ENCODE results near the gene RUNX3. TPM values are rescaled to one million over a fixed set of nuclear protein-coding genes. Genes with fewer than 3 reads are reported as not detected.

RUNX3 gene
- total and polyA plus RNA-seq, 2 donors (not counting 1 experiment from before 2014, with no cell fraction given) = 0.48 to 0.66 TPM

DNA sequence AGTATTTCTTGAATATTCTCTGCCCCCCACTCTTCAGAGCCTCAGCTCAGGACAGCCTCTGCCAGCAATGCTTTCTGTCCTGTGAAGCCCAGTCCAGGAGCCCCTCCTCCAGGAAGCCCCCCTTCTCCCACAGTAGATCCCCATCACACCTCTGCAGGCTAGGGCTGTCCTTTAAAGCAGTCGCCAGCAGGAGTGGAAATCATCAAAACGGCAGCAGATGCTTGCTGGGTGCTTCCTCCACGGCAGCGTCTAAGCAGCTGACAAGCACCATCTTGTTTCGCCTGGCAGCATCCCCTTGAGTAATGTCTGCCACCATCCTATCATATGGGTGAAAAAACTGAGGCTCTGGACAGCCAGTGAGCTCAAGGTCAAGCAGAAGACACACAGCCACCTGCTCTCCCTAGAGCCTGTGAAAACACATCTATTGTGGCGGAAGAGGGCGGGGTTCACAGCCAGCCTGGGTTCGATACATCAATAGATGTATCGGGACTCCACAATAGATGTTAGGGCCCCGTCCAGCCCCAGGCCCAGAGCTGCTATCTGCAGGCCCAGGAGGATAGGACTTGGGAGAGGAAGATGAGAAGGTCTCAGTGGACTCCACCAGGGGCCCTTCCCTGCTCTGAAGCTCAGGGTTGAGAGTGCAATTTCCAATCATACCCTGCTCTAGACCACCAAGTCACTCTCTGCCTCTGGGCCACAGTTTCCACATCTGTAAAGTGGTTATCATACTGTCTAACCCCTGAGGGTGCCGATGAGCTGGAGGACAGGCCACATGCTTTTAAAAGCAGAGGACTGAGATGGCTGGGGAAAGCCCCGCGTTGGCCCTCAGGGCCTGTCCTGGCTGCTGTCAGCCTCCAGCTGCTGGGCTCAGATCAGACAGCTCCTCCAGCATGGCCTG lies 17.5 kb downstream of the RUNX3 start:
- Histone ChIP-seq H3K9me3 (ENCODE audit: control insufficient read depth, insufficient read depth, low read depth, low read length) (no peaks in the 10 kb centered on the region), H3K27ac (ENCODE audit: insufficient read depth, low read length) (no peak overlapping the region), H3K27me3 (ENCODE audit: control insufficient read depth, insufficient read depth, low read length) (no peaks in the 10 kb centered on the region), H2AFZ (ENCODE audit: low read length) (no peak overlapping the region), H3K36me3 (ENCODE audit: control insufficient read depth, insufficient read depth, low read length) (no peaks in the 10 kb centered on the region), H3K4me1 (ENCODE audit: control insufficient read depth, extremely low read depth, insufficient read depth, low read length) (peaks cover 5% of the 10 kb centered on the region), H3K4me2 (ENCODE audit: extremely low read depth, insufficient read depth, low read length) (no peak overlapping the region), H3K9ac (ENCODE audit: insufficient read depth, low read length) (no peak overlapping the region), H3K4me3 (replicated peaks in 1 of 4; ENCODE audit: control extremely low read depth in 1 of 4, insufficient read depth in 1 of 4, low read depth in 3 of 4, low read length in 4 of 4) (no peak overlapping the region), H4K20me1 (ENCODE audit: control insufficient read depth, extremely low read depth, insufficient read depth, low read length) (no peaks in the 10 kb centered on the region), H3K79me2 (ENCODE audit: control insufficient read depth, insufficient read depth, low read length) (no peaks in the 10 kb centered on the region)
- DNase-seq (ENCODE audit: low read depth in 2 of 2) = no peak
- TF ChIP-seq EZH2 (IDR thresholded peaks at IDR 0.05; ENCODE audit: low read length, missing control alignments) = no peak
- TF ChIP-seq, protein P1, sequence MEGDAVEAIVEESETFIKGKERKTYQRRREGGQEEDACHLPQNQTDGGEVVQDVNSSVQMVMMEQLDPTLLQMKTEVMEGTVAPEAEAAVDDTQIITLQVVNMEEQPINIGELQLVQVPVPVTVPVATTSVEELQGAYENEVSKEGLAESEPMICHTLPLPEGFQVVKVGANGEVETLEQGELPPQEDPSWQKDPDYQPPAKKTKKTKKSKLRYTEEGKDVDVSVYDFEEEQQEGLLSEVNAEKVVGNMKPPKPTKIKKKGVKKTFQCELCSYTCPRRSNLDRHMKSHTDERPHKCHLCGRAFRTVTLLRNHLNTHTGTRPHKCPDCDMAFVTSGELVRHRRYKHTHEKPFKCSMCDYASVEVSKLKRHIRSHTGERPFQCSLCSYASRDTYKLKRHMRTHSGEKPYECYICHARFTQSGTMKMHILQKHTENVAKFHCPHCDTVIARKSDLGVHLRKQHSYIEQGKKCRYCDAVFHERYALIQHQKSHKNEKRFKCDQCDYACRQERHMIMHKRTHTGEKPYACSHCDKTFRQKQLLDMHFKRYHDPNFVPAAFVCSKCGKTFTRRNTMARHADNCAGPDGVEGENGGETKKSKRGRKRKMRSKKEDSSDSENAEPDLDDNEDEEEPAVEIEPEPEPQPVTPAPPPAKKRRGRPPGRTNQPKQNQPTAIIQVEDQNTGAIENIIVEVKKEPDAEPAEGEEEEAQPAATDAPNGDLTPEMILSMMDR (conservative IDR thresholded peaks at IDR 0.05 in 1 of 2, IDR thresholded peaks at IDR 0.05 in 1 of 2; ENCODE audit: low read depth in 1 of 2, low read length in 2 of 2) = no peak

DNA sequence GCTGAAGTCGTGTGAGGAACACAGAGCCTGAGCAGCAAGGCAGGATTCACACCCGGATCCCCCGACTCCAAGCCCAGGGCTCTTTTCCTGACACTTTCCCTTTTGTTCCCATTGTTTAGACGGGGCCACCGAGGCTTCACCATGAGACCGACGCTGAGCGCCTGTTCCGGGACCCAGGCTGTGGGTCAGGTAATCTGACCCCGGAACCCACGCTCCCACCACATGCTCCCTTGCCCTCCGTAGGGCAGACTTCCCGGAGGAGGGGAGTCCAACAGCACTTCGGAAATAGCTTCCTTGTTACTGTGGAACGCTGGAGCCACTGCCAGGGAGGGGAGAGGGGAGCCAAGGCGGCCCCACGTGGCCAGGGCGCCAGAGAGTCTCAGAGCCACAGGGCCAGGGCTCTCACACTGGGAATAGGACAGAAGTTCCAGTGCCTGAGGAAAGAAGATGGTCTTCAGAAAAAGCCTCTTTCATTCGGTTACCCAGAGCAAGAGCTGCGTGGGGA lies 18.4 kb downstream of the RUNX3 start:
- TF ChIP-seq EZH2 (IDR thresholded peaks at IDR 0.05; ENCODE audit: low read length, missing control alignments) = no peak
- TF ChIP-seq, protein P1 (conservative IDR thresholded peaks at IDR 0.05 in 1 of 2, IDR thresholded peaks at IDR 0.05 in 1 of 2; ENCODE audit: low read depth in 1 of 2, low read length in 2 of 2) = no peak
- Histone ChIP-seq H3K4me2 (ENCODE audit: extremely low read depth, insufficient read depth, low read length) (no peak overlapping the region), H3K4me3 (replicated peaks in 1 of 4; ENCODE audit: control extremely low read depth in 1 of 4, insufficient read depth in 1 of 4, low read depth in 3 of 4, low read length in 4 of 4) (no peak overlapping the region), H3K79me2 (ENCODE audit: control insufficient read depth, insufficient read depth, low read length) (no peaks in the 10 kb centered on the region), H4K20me1 (ENCODE audit: control insufficient read depth, extremely low read depth, insufficient read depth, low read length) (no peaks in the 10 kb centered on the region), H2AFZ (ENCODE audit: low read length) (no peak overlapping the region), H3K27ac (ENCODE audit: insufficient read depth, low read length) (no peak overlapping the region), H3K9me3 (ENCODE audit: control insufficient read depth, insufficient read depth, low read depth, low read length) (no peaks in the 10 kb centered on the region), H3K9ac (ENCODE audit: insufficient read depth, low read length) (no peak overlapping the region), H3K27me3 (ENCODE audit: control insufficient read depth, insufficient read depth, low read length) (no peaks in the 10 kb centered on the region), H3K36me3 (ENCODE audit: control insufficient read depth, insufficient read depth, low read length) (no peaks in the 10 kb centered on the region), H3K4me1 (ENCODE audit: control insufficient read depth, extremely low read depth, insufficient read depth, low read length) (peaks cover 5% of the 10 kb centered on the region)
- DNase-seq (ENCODE audit: low read depth in 2 of 2) = no peak

DNA sequence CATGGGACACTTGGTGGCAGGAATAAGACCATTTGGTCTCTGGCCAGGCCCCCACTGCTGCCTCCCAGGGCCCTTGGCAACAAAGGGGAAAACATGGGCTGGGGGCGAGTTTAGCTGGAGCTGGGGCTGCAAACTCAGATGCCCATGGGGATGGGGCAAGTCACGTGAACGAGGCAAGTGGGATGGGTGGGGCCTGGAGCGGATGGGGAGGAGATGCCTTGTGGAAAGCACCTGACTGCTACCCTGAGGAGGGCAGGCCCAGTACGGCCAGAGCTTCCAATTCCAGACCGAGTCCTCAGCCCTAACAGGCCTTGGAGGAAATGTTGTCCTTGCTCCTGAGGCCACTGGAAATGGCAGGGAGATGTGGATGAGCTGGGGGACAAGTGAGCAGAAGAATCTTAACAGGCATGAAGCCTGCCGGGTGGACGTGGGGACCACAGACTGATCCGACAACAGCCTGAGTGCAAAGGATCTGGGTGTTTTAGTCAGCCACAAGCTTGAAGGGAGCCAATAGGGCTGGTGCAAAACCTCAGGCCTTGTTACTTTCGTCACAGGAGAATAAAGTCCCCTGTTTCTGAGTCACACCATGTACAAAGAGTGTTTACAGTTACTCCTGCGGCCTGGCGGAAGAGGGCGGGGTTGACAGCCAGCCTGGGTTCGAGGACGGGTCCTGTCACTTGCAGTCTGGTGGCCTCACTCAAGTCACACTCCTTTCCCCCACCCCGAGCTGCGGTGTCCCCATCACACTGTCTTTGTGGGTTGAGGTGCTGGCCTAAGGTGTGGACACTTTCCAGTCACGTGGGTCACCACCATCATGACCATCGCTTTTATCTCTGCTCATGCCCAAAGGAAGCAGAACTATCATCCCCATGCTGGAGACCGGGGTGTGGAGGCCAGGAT lies 19.1 kb downstream of the RUNX3 start:
- H3K79me2 ChIP-seq (ENCODE audit: control insufficient read depth, insufficient read depth, low read length) = no peaks in the 10 kb centered on the region
- no peak overlapping the region for H3K4me2 ChIP-seq (ENCODE audit: extremely low read depth, insufficient read depth, low read length)
- H3K27ac ChIP-seq (ENCODE audit: insufficient read depth, low read length) = no peak overlapping the region
- no peaks in the 10 kb centered on the region for H4K20me1 ChIP-seq (ENCODE audit: control insufficient read depth, extremely low read depth, insufficient read depth, low read length)
- H2AFZ ChIP-seq (ENCODE audit: low read length) = no peak overlapping the region
- no peaks in the 10 kb centered on the region for H3K36me3 ChIP-seq (ENCODE audit: control insufficient read depth, insufficient read depth, low read length)
- H3K9me3 ChIP-seq (ENCODE audit: control insufficient read depth, insufficient read depth, low read depth, low read length) = no peaks in the 10 kb centered on the region
- peaks cover 5% of the 10 kb centered on the region for H3K4me1 ChIP-seq (ENCODE audit: control insufficient read depth, extremely low read depth, insufficient read depth, low read length)
- TF ChIP-seq, protein P1 (conservative IDR thresholded peaks at IDR 0.05 in 1 of 2, IDR thresholded peaks at IDR 0.05 in 1 of 2; ENCODE audit: low read depth in 1 of 2, low read length in 2 of 2) = no peak
- no peak for TF ChIP-seq EZH2 (IDR thresholded peaks at IDR 0.05; ENCODE audit: low read length, missing control alignments)
- H3K9ac ChIP-seq (ENCODE audit: insufficient read depth, low read length) = no peak overlapping the region
- no peaks in the 10 kb centered on the region for H3K27me3 ChIP-seq (ENCODE audit: control insufficient read depth, insufficient read depth, low read length)
- no peak overlapping the region for H3K4me3 ChIP-seq (replicated peaks in 1 of 4; ENCODE audit: control extremely low read depth in 1 of 4, insufficient read depth in 1 of 4, low read depth in 3 of 4, low read length in 4 of 4)
- DNase-seq (ENCODE audit: low read depth in 2 of 2) = peak; percentile 52 to 75

Data from fibroblast of lung (primary cell).